HG03565 (cell line): ENCODE results near the gene KRTAP4-9.
"Not testable (repeated sequence)": the region's sequence is repeated elsewhere in the genome, so short reads cannot be mapped to it uniquely, and the experiment has no call there.

Experiments
- ATAC-seq: cut with Tn5 transposase; IDR thresholded peaks from one replicate; pipeline ENCODE4 v1.9.1; 2021; ENCODE audit warnings: mild to moderate bottlenecking, moderate library complexity; ENCODE audit not compliant: unreplicated experiment

The KRTAP4-9 gene

DNA sequence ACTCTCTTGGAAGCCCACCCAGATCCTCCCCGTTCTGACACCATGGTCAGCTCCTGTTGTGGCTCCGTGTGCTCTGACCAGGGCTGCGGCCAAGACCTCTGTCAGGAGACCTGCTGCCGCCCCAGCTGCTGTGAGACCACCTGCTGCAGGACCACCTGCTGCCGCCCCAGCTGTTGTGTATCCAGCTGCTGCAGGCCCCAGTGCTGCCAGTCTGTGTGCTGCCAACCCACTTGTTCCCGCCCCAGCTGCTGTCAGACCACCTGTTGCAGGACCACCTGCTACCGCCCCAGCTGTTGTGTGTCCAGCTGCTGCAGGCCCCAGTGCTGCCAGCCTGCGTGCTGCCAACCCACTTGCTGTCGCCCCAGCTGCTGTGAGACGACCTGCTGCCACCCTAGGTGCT lies at the start of gene KRTAP4-9:
TSS of gene KRTAP4-9 (plus strand) at position 43 of the 400 bp plus-strand sequence. CDS start at position 43, 0 bp downstream.
- ATAC-seq, result not testable (repeated sequence)

DNA sequence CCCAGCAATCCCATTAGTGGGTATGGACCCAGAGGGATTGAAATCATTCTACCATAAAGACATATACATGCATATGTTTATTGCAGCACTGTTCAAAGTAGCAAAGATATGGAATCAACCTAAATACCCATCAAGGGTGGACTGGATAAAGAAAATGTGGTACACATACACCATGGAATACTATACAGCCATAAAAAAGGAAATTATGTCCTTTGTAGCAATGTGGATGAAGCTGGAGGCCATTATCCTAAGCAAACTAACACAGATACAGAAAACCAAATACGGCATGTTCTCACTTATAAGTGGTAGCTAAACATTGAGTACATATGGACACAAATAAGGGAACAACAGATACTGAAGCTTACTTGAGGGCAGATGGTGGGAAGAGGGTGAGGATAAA lies 47.6 kb upstream of the KRTAP4-9 start:
- no peak for ATAC-seq

DNA sequence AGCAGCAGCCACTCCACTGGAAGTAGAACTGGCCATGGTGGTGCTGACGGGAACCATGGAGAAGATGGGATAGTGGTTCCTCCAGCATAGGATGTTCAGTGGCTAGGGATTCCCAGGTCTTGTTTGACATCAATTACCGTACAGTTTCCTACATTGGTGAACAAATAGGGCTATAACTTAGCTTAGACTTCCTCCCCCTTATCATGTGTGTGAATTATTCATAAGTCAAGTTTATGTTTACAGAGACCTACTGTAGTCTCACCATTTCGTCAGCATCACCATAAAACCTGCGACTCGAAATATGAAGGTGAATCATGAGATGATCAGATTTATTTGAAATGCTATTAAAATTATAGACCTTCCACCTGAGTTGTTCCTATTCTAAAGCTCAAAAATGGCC lies 46.4 kb upstream of the KRTAP4-9 start:
- no peak for ATAC-seq

DNA sequence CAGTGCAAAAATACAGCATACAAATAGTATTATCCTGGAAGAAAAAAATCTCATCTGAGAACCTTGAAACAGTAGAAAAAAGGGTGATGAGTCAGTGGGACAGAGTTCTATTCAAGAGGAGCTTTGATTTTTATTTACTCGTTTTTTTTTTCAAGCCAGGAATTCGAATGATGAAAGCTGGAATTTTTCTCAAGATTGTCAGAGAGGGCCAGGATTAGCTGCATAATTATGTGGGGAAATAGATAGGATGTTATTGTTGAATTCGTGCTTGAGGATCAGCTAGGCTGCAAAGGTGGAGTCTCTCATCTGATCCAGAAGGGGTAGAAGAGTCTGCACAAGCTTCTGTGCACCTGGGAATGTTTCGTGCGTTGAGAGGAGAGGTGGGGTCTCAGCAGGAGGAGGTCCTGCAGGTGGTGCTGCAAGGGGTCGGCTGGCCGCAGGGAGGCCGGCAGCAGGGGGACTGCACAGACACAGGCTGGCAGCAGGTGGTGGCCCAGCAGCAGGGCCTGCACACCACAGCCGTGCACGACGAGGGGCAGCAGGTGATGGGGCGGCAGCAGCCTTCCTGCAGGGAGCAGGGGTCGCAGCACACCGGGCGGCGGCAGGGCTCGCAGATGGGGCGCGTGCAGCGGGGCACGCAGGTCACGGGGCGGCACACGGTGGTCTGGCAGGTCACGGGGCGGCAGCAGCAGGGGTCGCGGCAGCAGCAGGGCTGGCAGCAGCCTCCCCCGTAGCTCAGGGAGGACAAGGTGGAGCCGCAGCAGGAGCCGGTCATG lies 45.7 kb upstream of the KRTAP4-9 start:
- not testable (repeated sequence) for ATAC-seq

DNA sequence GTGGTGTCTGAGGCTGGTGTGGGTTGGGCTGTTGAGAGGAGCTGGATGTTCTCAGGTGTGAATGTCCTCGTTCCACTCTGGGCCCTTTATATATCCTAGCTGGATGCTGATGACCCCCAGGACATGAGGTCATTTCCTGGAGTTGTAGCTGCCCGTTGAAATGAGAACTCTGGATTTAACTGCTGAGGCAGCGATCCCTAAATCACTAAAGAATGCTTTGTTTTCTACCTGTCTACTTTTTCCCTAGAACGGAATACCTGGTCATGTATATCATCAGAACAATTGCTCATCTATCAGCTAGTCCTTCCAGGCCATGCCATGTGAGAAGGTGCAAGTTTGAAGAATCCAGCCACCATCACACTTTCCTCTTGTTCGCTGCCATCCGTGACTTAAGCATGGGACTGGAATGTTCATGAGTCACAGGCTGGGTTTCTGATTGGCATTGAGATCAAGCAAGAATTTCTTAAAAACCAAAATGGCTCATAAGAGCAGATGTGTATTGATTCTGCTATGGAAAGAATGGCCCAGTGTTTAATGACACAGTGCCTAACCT lies 45.1 kb upstream of the KRTAP4-9 start, which contains the start of gene KRTAP2-3:
TSS of gene KRTAP2-3 (minus strand) at position 63 of the 553 bp plus-strand sequence. CDS start 64 bp downstream, outside the sequence.
- no peak for ATAC-seq

DNA sequence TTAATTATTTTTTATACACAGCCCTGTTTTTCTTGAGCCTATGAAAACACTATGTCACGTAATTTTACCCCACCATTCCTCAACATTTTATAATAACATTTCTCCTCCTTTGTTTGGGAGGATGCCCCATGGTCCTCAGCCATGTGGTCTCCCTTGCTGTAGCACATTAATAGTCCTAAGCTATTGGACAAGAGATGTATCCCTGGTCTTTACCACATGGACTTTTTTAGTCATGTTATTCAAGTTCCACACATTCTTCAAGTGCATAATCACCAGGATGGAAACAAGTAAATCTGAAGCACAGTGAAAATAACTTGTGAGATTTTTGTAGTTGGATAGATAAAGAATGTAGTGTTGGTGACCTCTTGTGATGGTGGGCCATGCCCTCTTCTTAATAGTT lies 43.2 kb upstream of the KRTAP4-9 start:
- ATAC-seq, result no peak

DNA sequence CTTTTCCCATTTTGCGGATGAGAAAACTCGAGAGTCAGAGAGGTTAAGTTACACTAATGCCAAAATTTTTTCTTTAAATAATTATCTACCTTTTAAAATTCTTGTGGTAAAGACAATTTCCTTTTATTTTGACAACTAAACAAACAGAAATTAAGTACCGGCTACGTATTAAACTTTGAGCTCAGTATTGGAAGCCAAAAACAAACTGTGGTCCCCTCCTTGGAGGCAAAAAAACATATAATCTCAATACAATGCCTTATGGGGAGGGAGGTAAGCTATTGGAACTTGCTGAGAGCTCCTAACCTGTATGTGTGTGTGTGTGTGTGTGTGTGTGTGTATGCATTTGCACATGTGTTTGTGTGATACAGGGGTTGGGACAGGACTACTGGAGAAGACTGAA lies 41.7 kb upstream of the KRTAP4-9 start:
- no peak for ATAC-seq

DNA sequence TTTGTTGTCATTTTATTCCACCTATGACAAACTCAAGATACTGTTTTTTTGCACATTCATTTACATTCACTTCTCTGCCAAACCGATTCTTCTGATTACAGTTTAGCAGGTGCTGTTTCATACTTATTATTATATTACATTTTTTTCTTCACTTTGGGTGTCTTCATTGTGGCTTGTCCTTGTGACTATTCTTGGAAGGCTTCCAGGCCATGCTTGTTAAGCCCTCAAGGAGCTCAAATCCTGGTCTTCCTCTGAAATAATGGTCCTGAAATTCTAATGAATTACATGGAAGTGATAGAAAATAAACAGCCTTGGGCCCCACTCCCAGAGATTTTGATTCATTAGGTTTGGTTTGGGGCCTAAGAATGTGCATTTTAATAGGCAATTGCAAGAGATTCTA lies 40.9 kb upstream of the KRTAP4-9 start:
- no peak for ATAC-seq

DNA sequence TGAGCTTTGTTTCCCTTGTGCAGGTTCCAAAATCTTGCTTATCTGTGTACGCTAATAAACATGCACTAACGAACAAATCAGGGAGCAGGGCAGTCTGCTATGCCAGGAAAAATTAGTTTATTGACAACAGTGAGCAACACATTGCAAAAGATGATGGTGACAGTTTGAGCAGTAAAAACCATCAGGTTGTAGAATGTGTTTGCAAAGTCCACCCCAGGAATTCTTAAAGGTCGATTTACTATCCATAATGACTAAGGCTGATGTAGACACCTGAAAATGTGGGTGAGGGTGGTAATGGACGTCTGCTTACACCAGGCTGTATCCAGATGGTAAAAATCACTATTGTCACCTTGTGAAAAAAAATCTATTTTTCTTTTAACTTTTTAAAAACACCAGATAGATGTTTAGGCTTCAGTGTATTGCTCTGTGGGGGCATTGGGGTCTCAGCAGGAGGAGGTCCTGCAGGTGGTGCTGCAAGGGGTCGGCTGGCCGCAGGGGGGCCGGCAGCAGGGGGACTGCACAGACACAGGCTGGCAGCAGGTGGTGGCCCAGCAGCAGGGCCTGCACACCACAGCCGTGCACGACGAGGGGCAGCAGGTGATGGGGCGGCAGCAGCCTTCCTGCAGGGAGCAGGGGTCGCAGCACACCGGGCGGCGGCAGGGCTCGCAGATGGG lies 40.0 kb upstream of the KRTAP4-9 start:
- ATAC-seq, result not testable (repeated sequence)

DNA sequence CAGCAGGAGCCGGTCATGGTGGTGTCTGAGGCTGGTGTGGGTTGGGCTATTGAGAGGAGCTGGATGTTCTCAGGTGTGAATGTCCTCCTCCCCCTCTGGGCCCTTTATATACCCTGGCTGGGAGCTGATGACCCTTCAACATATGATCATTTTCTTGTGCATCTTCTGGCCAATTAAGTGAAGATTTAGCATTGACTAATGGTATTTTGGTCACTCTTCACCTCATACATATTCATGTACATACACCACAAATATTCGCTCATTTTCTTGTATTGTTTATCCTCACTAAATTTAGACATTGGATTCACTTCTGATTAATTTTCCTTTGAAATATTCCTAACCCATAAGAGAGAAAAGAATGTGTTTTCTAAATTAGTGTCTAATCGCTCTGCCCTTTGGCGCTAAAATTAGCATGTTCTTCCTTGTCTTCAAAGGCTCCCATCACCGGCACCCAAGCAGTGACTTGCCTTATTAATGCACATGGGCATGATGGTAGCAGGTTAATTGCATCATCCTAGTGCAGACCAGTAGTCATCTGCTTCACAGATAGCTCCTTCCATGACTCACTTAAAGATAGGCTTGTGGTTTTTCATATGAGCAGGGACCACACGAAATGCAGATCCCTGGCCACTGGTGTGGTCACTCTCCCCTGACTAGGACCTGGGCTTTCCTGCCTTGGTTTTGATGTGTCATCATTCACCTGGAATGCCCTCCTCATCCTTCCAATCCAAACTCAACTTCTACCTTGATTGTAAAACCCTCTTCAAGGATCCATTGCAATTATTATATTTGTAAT lies 39.2 kb upstream of the KRTAP4-9 start, which contains the start of gene KRTAP2-4:
TSS of gene KRTAP2-4 (minus strand) at position 51 of the 796 bp plus-strand sequence. CDS start at position 17, 34 bp downstream.
- no peak for ATAC-seq

DNA sequence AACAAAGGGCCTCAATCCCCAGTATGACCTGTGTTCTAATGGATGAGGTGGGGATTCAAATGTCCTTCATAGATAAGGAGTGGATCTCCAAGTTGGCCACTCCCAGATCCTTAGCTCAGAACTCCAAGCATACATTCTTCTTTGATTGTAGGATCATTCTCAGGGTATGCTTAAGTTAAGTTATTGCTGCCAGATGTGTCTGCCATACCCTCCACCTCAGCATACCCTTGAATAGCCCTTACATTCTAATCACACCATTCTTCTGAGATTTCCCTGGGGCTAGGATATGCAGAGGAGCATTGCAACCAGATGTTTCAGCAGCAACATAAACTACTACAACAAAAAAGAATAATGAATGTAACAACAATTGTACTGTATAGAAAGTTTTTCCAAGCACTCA lies 37.9 kb upstream of the KRTAP4-9 start:
- ATAC-seq, result no peak

DNA sequence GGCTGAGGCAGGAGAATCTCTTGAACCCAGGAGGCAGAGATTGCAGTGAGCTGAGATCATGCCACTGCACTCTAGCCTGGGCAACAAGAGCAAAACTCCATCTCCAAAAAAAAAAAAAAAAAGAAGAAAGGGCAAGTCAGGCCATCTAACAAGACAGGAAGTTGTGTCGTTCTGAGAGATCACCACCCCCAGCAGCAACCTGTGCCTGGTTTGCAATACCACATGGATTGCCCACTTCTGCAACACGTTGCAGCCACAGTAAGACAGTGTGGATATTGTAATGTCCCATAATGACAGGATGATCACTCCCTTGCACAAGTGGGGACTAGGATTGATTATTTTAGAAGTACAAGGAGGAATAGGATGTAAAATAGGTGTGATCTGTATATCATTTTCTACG lies 36.2 kb upstream of the KRTAP4-9 start:
- ATAC-seq, result no peak

DNA sequence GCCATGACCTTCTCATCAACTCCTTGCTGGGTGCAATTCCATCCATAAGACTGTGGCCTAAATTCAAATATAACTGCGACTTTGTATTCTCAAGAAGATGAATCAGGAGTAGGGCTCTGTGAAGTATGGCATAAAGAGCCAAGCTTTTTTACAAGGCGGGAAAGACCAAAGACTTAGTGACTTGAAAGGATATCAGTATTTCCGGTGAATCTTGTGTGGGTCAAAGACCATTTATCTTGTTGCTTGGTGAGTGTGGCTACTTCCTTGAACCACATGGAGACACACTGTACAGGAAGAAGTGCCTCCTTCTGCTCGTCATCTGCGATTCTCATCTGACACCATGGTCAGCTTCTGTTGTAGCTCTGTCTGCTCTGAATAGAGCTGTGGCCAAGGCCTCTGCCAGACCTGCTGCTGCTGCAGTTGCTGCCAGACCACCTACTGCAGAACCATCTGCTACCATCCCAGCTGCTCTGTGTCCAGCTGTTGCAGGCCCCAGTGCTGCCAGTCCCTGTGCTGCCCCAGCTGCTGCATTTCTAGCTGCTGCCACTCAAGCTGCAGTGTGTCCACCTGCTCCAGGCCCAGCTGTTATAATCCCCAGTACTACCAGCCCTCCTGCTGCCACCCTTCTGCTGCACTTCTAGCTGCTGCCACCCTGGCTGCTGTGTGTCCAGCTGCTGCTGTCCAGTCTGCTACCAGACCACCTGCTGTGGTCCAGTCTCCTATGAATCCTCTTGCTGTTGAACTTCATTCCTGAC lies 33.4 kb upstream of the KRTAP4-9 start:
- no peak for ATAC-seq

DNA sequence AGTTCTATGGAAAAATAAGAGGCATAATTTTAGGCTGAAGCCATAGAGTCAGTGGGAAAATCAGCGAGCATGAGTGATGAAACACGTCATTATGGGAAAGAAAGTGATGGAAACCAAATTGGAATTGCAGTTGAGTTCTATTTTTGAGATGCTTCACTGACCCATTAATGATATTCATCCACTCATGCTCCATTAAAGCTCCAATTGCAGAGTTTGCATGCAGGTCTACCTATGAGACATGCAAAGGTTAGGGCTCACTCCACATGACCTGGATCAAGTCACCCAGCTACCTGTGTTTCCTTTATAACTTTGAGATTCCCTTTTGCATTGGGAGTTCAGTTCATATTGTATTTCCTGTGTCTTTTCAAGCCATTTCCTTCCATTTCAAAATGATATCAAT lies 31.5 kb upstream of the KRTAP4-9 start:
- ATAC-seq, result no peak

DNA sequence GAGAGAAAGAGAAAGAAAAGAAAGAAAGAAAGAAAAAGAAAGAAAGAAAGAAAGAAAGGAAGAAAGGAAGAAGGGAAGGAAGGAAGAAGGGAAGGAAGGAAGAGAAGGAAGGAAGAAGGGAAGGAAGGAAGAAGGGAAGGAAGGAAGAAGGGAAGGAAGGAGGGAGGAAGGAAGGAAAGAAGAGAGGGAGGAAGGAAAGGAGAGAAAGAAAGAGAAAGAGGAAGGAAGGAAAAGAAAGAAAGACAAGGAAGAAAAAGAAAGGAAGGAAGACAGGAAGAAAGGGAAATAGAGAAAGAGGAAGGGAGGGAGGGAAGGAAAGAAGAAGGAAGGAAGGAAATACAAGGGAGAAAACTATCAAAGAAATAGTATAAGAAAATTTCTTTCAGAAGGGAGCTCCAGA lies 28.4 kb upstream of the KRTAP4-9 start:
- ATAC-seq, result no peak

DNA sequence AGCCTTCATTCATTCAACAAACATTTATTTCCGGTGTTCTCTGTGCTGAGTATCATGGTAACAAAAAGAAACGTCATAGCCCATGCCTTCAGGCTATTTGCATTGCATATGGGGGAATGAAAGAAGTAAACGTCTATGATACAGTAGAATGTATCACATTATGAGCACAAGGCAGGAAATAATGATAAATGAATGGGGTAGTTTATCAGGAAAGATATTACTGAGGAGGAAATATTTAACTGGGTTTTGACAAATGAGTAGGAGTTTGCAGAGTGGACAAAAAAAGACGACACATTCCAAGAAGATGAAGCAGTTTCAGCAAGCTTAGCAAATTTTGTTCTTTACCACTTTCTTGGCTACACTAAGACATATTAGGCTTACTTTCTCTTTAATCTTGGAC lies 22.6 kb upstream of the KRTAP4-9 start:
- ATAC-seq, result no peak

DNA sequence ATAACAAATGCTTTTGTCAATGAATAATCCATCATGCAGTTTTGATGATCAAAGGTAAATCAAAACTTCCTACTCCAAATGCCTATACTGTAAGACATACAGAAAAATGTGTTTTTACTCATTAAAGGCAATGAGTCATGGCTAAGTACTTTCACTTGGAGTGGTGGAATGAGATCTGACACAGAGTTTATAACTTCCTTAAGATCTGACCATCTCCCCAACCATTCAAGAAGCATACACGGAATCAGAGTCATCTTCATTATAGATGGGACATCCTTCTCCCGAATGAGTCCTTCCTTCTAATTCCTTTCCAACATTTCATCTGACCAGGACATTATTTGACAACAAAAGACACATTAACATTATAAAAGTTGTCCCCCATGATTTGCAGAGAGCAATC lies 21.8 kb upstream of the KRTAP4-9 start:
- not testable (repeated sequence) for ATAC-seq

DNA sequence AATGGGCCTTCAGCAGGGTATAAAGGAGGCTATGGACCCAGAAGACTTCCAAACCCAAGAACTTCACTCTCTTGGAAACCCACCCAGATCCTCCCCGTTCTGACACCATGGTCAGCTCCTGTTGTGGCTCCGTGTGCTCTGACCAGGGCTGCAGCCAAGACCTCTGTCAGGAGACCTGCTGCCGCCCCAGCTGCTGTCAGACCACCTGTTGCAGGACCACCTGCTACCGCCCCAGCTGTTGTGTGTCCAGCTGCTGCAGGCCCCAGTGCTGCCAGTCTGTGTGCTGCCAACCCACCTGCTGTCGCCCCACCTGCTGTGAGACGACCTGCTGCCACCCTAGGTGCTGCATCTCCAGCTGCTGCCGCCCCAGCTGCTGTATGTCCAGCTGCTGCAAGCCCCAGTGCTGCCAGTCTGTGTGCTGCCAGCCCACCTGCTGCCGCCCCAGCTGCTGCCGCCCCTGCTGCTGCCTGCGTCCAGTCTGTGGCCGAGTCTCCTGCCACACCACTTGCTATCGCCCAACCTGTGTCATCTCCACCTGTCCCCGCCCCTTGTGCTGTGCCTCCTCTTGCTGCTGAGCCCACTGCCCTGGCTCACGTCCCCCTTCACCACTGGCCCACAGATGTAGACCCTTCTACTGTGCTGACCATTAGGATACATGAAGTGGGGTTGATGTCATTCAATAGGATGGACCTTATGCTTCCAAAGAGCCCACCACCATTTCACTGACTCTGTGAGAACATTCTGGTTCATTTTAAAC lies 20.9 kb upstream of the KRTAP4-9 start, which contains the start of gene KRTAP4-7:
TSS of gene KRTAP4-7 (plus strand) at position 51 of the 757 bp plus-strand sequence. CDS start at position 108, 57 bp downstream.
- ATAC-seq, result not testable (repeated sequence)

DNA sequence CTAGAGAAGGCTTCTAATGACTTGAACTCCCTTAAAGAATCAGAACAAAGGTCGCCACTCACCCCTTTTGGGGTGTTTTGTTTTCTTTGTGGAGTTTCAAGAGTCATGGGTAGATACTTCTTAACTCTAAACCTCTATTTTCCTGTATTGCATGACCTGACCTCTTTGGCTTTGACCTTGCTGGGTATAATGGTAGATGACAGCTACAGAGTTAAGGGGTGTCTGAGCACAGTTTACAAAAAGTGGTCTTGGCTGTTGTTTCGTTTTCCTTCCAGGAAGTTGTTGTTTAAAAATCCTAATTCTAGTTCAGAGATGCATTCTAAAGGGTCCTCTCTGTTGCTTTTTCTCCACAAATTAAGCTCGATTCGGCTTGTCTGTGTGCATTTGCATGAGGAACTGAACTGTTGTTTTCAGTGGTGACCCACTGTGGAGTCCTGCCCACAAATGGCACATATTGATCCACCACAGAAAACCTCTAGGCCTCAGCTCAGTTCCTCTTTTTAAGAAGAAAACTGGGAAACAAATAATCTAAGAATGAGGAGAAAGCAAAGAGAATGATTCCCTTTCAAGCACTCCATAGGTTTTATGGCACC lies 16.3 kb upstream of the KRTAP4-9 start:
- not testable (repeated sequence) for ATAC-seq
